Activated naive CD8-positive, alpha-beta T cell treated with anti-CD3 and anti-CD28 coated beads for 36 hours (primary cell): ENCODE measurements around the gene ARHGAP21. TPM values are rescaled to one million over a fixed set of nuclear protein-coding genes. Genes with fewer than 3 reads are reported as not detected.

ENCODE experiments used
- DNase-seq: peaks from one replicate; pipeline ENCODE4 v3.0.0; 2021
- H3K27ac Mint-ChIP-seq: one replicate; pipeline ENCODE4 v1.8.0; 2022; ENCODE audit warnings: mild to moderate bottlenecking, moderate library complexity, mixed read lengths
- H3K27me3 Mint-ChIP-seq: one replicate; pipeline ENCODE4 v1.8.0; 2022; ENCODE audit warnings: mild to moderate bottlenecking, mixed read lengths
- H3K36me3 Mint-ChIP-seq: one replicate; pipeline ENCODE4 v1.8.0; 2021; ENCODE audit warnings: mild to moderate bottlenecking, mixed read lengths
- H3K4me1 Mint-ChIP-seq: one replicate; pipeline ENCODE4 v1.8.0; 2021; ENCODE audit warnings: mixed read lengths
- H3K4me3 Mint-ChIP-seq: one replicate; pipeline ENCODE4 v1.8.0; 2022; ENCODE audit warnings: mild to moderate bottlenecking, moderate library complexity, mixed read lengths
- H3K9me3 Mint-ChIP-seq: one replicate; pipeline ENCODE4 v1.8.0; 2022; ENCODE audit warnings: mixed read lengths
- total RNA-seq, 2 experiments: library from RNA; stranded (reverse); gene quantifications; one replicate each; pipeline ENCODE4 v1.2.3, GENCODE V29; 2021

ARHGAP21 gene
- total RNA-seq, 2 experiments from 2014 or later: 22.1 to 22.4 TPM

DNA sequence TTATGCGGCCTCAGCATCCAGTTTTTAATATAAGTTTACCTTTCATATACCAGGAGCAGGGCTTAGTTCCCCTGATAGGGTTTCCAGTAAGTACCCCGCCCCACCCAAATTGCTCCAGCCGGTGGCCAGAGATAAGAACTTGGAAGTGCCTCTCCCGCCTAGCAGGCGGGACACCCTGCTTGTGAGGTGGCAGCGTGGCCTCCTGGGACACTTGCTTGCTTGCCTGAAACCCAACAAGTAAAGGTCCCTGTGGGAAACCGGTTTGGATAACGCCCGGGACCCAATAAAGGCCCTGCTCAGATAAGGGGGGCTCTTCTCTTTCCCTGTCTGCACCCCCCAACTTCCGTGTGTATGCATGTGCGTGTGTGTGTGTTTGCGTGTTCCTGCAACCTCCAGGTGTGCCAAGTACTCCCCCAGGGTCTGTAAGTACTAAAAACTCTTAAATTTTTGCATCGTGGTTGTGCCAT is 154.3 kb downstream of the ARHGAP21 start:
- Mint-ChIP-seq H3K27me3 (peaks cover 7% of the 10 kb centered on the region), H3K27ac (no peak overlapping the region), H3K4me3 (no peak overlapping the region), H3K4me1 (no peaks in the 10 kb centered on the region), H3K36me3 (no peaks in the 10 kb centered on the region), H3K9me3 (no peaks in the 10 kb centered on the region)
- DNase-seq: no peak

GRCh38 chr10:24568042-24568441 is 155.6 kb downstream of the ARHGAP21 start:
- no peaks in the 10 kb centered on the region for H3K9me3 Mint-ChIP-seq
- no peaks in the 10 kb centered on the region for H3K4me1 Mint-ChIP-seq
- no peak overlapping the region for H3K4me3 Mint-ChIP-seq
- H3K27me3 Mint-ChIP-seq: peaks cover 7% of the 10 kb centered on the region
- DNase-seq: no peak
- H3K27ac Mint-ChIP-seq: no peak overlapping the region
- no peaks in the 10 kb centered on the region for H3K36me3 Mint-ChIP-seq

GRCh38 chr10:24561453-24561852 is 162.2 kb downstream of the ARHGAP21 start:
- H3K36me3 Mint-ChIP-seq: no peaks in the 10 kb centered on the region
- H3K27me3 Mint-ChIP-seq: no peaks in the 10 kb centered on the region
- no peak overlapping the region for H3K4me3 Mint-ChIP-seq
- no peak for DNase-seq
- H3K27ac Mint-ChIP-seq: no peak overlapping the region
- peaks cover 2% of the 10 kb centered on the region for H3K9me3 Mint-ChIP-seq
- H3K4me1 Mint-ChIP-seq: peaks cover 3% of the 10 kb centered on the region

GRCh38 chr10:24556750-24557742 is 166.6 kb downstream of the ARHGAP21 start:
- Mint-ChIP-seq H3K27me3 (no peaks in the 10 kb centered on the region), H3K4me1 (peaks cover 3% of the 10 kb centered on the region), H3K9me3 (peaks cover 2% of the 10 kb centered on the region), H3K4me3 (no peak overlapping the region), H3K27ac (no peak overlapping the region), H3K36me3 (no peaks in the 10 kb centered on the region)
- DNase-seq: peak; percentile 16

- H3K9me3 Mint-ChIP-seq: peaks cover 2% of the 10 kb centered on the region
- no peak overlapping the region for H3K4me3 Mint-ChIP-seq
- peaks cover 3% of the 10 kb centered on the region for H3K4me1 Mint-ChIP-seq
- no peak for DNase-seq
- no peaks in the 10 kb centered on the region for H3K27me3 Mint-ChIP-seq
- H3K27ac Mint-ChIP-seq: no peak overlapping the region
- no peaks in the 10 kb centered on the region for H3K36me3 Mint-ChIP-seq
These were observed 167.4 kb downstream of the ARHGAP21 start for GRCh38 chr10:24556126-24556749.

DNA sequence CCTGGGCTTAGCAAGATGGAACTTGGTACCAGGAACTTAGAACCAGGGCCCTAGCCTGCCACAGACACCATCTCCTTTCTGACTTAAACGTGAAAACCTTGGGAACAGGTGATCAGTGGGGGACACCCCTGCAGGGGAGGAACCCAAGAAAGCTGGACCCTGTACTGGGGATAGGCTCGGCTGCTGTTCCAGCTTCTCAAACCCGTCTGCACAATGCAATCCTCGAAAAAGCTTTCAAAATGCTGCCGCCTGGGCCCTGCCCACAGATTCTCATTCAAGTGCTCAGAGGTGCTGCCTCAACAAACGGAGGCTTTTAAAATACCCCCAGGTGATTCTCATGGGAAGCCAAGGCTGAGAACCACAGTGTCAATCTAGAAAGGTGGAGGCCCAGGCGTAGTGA is 169.7 kb downstream of the ARHGAP21 start:
- no peaks in the 10 kb centered on the region for H3K27me3 Mint-ChIP-seq
- peaks cover 3% of the 10 kb centered on the region for H3K4me1 Mint-ChIP-seq
- H3K9me3 Mint-ChIP-seq: no peaks in the 10 kb centered on the region
- no peak overlapping the region for H3K4me3 Mint-ChIP-seq
- no peaks in the 10 kb centered on the region for H3K36me3 Mint-ChIP-seq
- no peak for DNase-seq
- no peak overlapping the region for H3K27ac Mint-ChIP-seq

DNA sequence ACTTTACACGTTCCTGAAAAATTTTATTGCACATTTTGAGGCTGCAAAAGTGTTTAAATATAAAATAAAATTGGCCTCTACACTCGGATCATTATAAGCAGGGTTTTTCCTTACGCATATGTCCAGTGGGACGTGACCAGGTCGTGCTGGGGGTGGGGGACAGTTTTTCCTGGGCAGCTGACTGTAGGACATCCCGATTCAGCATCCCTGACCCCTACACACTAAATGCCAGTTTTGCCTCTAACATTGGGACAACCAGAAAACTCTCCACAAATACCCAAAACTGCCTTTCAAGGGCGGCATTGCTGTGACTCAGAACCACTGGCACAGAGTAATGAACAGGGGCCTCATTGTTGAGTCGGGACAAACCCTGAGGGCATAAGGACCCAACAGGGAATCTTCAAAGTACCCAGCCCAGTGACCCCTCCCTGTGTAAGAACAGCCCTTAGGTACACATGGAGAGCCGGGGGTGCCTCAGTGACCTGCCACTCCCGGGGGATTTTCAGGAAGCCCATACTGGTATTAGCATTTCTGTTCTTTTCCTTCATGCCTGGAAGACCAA is 170.6 kb downstream of the ARHGAP21 start:
- no peaks in the 10 kb centered on the region for H3K27me3 Mint-ChIP-seq
- no peaks in the 10 kb centered on the region for H3K36me3 Mint-ChIP-seq
- DNase-seq: no peak
- no peak overlapping the region for H3K4me3 Mint-ChIP-seq
- H3K4me1 Mint-ChIP-seq: peaks cover 3% of the 10 kb centered on the region
- no peak overlapping the region for H3K27ac Mint-ChIP-seq
- no peaks in the 10 kb centered on the region for H3K9me3 Mint-ChIP-seq

DNA sequence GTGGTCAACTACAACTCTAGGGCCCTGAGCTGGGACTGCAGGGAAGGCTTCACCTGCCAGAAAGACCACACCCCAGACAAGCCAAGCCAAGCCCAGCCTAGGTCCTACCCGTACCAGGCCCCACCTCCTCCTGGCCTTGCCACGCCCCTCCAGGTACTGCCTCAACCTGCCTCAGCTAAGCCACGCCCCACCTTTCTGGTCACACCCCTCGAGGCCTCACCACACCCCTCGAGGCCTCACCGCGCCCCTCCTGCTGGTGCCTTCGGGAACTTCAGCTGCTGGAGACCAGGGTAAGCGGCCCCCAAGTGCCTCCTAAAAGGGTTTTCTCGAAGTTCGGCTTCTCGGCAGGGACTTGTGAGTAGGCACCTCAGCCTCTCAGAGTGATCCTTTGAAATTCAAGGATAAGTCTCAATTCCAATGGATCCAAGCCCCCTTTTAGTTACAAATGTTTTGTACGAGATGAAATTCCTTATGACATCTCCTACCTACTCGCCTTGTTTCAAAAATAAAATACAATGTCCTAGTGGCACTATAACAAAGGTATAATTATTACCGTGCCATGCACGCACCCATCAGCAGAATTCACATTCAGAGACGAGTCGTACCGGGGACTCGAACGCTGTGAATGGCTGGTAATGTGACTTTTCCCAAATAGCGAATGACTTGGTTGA is 171.2 kb downstream of the ARHGAP21 start:
- no peaks in the 10 kb centered on the region for H3K9me3 Mint-ChIP-seq
- H3K4me3 Mint-ChIP-seq: no peak overlapping the region

GRCh38 chr10:24551161-24551560 is 172.5 kb downstream of the ARHGAP21 start:
- no peak for DNase-seq
- H3K27me3 Mint-ChIP-seq: no peaks in the 10 kb centered on the region
- H3K4me1 Mint-ChIP-seq: no peaks in the 10 kb centered on the region
- no peaks in the 10 kb centered on the region for H3K36me3 Mint-ChIP-seq
- no peak overlapping the region for H3K4me3 Mint-ChIP-seq
- no peaks in the 10 kb centered on the region for H3K9me3 Mint-ChIP-seq
- H3K27ac Mint-ChIP-seq: no peak overlapping the region

More for the DNA sequence above, 171.2 kb downstream of the ARHGAP21 start:
- peak; percentile 47 for DNase-seq
- Mint-ChIP-seq H3K27me3 (no peaks in the 10 kb centered on the region), H3K4me1 (peaks cover 3% of the 10 kb centered on the region), H3K36me3 (no peaks in the 10 kb centered on the region), H3K27ac (no peak overlapping the region)

- H3K4me1 Mint-ChIP-seq: no peaks in the 10 kb centered on the region
- no peak overlapping the region for H3K4me3 Mint-ChIP-seq
- no peak for DNase-seq
- no peaks in the 10 kb centered on the region for H3K27me3 Mint-ChIP-seq
- H3K9me3 Mint-ChIP-seq: no peaks in the 10 kb centered on the region
- H3K36me3 Mint-ChIP-seq: no peaks in the 10 kb centered on the region
- no peak overlapping the region for H3K27ac Mint-ChIP-seq
These were observed 173.0 kb downstream of the ARHGAP21 start for GRCh38 chr10:24550680-24551079.

DNA sequence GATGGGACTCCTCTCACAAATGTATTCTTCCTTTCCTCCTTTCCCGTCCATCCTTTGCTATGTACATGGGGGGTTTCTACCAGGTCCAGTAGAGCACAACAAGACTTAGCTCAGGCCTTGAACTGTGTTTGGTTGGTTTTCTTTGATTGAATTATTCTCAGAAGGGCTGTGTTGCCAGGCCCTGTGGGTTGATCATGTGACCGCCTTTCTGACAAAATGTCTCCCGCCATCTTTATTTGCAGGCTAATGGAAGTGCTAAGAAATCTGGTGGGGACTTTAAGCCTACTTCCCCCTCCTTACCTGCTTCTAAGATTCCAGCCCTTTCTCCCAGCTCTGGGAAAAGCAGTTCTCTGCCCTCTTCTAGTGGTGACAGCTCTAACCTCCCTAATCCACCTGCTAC is 178.1 kb downstream of the ARHGAP21 start:
- Mint-ChIP-seq H3K27ac (no peak overlapping the region), H3K4me1 (no peaks in the 10 kb centered on the region), H3K4me3 (no peak overlapping the region), H3K27me3 (no peaks in the 10 kb centered on the region), H3K36me3 (no peaks in the 10 kb centered on the region), H3K9me3 (no peaks in the 10 kb centered on the region)
- DNase-seq: no peak

GRCh38 chr10:24544776-24545175 is 178.9 kb downstream of the ARHGAP21 start:
- H3K4me3 Mint-ChIP-seq: no peak overlapping the region
- H3K27me3 Mint-ChIP-seq: no peaks in the 10 kb centered on the region

GRCh38 chr10:24542314-24543270 is 181.1 kb downstream of the ARHGAP21 start:
- DNase-seq: no peak
- Mint-ChIP-seq H3K36me3 (no peaks in the 10 kb centered on the region), H3K4me1 (no peaks in the 10 kb centered on the region), H3K27me3 (no peaks in the 10 kb centered on the region), H3K4me3 (no peak overlapping the region), H3K9me3 (no peaks in the 10 kb centered on the region), H3K27ac (no peak overlapping the region)

More at GRCh38 chr10:24544776-24545175, 178.9 kb downstream of the ARHGAP21 start:
- Mint-ChIP-seq H3K4me1 (no peaks in the 10 kb centered on the region), H3K36me3 (no peaks in the 10 kb centered on the region), H3K9me3 (no peaks in the 10 kb centered on the region), H3K27ac (no peak overlapping the region)
- no peak for DNase-seq

GRCh38 chr10:24541239-24541753 is 182.4 kb downstream of the ARHGAP21 start:
- H3K36me3 Mint-ChIP-seq: no peaks in the 10 kb centered on the region
- H3K4me1 Mint-ChIP-seq: no peaks in the 10 kb centered on the region
- no peak for DNase-seq
- H3K27ac Mint-ChIP-seq: no peak overlapping the region
- no peak overlapping the region for H3K4me3 Mint-ChIP-seq
- H3K27me3 Mint-ChIP-seq: no peaks in the 10 kb centered on the region
- H3K9me3 Mint-ChIP-seq: no peaks in the 10 kb centered on the region
